Left lobe of liver (tissue), 2 donors: ENCODE data around the gene TXK. TPM values are rescaled to one million over a fixed set of nuclear protein-coding genes. Genes with fewer than 3 reads are reported as not detected.

Experiments
- ATAC-seq: fragments of 200-7000 bp; cut with Tn5 transposase; one replicate; pipeline ENCODE4 v1.9.1; 2020; ENCODE audit warnings: mild to moderate bottlenecking, moderate library complexity
- DNase-seq: peaks from one replicate; pipeline ENCODE4 v3.0.0-alpha.2; 2020; ENCODE audit warnings: low spot score
- total RNA-seq: library from RNA; stranded (reverse); gene quantifications from one replicate; pipeline ENCODE4 v1.2.1, GENCODE V29; 2021
- donor health status: DM: no; HTN: no; CAD: no; lungs with moderate emphysema.
- donor health status: DM: no; HTN: yes; CAD: no.

Gene TXK
- total RNA-seq, 1 donor from 2014 or later, result 1.1 TPM

- DNase-seq (no peak), ATAC-seq (no peak)
Measured at GRCh38 chr4:48138511-48138910, 4.5 kb upstream of the TXK start.

- no peak for ATAC-seq
- DNase-seq, result no peak
Measured at GRCh38 chr4:48137846-48138245, 3.8 kb upstream of the TXK start.

- ATAC-seq (no peak), DNase-seq (no peak)
Measured at GRCh38 chr4:48133669-48134068, 381 bp downstream of the TXK start.

- DNase-seq (no peak), ATAC-seq (no peak)
Measured at GRCh38 chr4:48131736-48132135, 2.3 kb downstream of the TXK start.

- no peak for ATAC-seq
- DNase-seq, result no peak
Measured at GRCh38 chr4:48130100-48130499, 4.0 kb downstream of the TXK start.

GRCh38 chr4:48129307-48130014, 4.6 kb downstream of the TXK start:
- ATAC-seq (no peak), DNase-seq (no peak)

GRCh38 chr4:48127682-48128404, 6.2 kb downstream of the TXK start:
- ATAC-seq (peak; percentile 96), DNase-seq (peak; percentile 68)

GRCh38 chr4:48127231-48127630, 6.8 kb downstream of the TXK start:
- no peak for DNase-seq
- no peak for ATAC-seq

GRCh38 chr4:48126621-48127020, 7.4 kb downstream of the TXK start:
- ATAC-seq (no peak), DNase-seq (no peak)

- no peak for ATAC-seq
- no peak for DNase-seq
Measured at GRCh38 chr4:48124870-48125269, 9.2 kb downstream of the TXK start.

GRCh38 chr4:48122756-48123155, 11.3 kb downstream of the TXK start:
- DNase-seq, result no peak
- no peak for ATAC-seq

- no peak for ATAC-seq
- DNase-seq, result no peak
Measured at GRCh38 chr4:48121180-48121579, 12.9 kb downstream of the TXK start.

- DNase-seq (no peak), ATAC-seq (no peak)
Measured at GRCh38 chr4:48120132-48120531, 13.9 kb downstream of the TXK start.

- no peak for DNase-seq
- ATAC-seq, result no peak
Measured at GRCh38 chr4:48119646-48120045, 14.4 kb downstream of the TXK start.

GRCh38 chr4:48118081-48118480, 16.0 kb downstream of the TXK start:
- DNase-seq (no peak), ATAC-seq (no peak)

- DNase-seq (no peak), ATAC-seq (no peak)
Measured at GRCh38 chr4:48116582-48116981, 17.5 kb downstream of the TXK start.

- ATAC-seq, result no peak
- no peak for DNase-seq
Measured at GRCh38 chr4:48114412-48114811, 19.6 kb downstream of the TXK start.

GRCh38 chr4:48112017-48112667, 21.9 kb downstream of the TXK start:
- DNase-seq (no peak), ATAC-seq (no peak)

- no peak for ATAC-seq
- DNase-seq, result no peak
Measured at GRCh38 chr4:48110452-48110978, 23.5 kb downstream of the TXK start.

- peak; percentile 85 for ATAC-seq
- DNase-seq, result no peak
Measured at GRCh38 chr4:48109413-48110263, 24.4 kb downstream of the TXK start.
